Thyroid gland (tissue), 4 donors: Measurements from ENCODE around the gene PSTPIP1.

Source experiments
- POLR2A ChIP-seq, 2 donors: fragments of 450-650 bp; IDR thresholded peaks; one replicate each; pipeline ENCODE4 v1.6.1; 2017; ENCODE audit warnings: antibody characterized with exemption in 2 of 2, mild to moderate bottlenecking in 2 of 2, moderate library complexity in 1 of 2
- TF ChIP-seq, protein P1 (sequence below), 6 experiments: fragments of 200-600 bp in 3 of 6; fragments of 450-650 bp in 3 of 6; sonication (generic) in 3 of 6; IDR thresholded peaks; one replicate each; pipeline ENCODE4 v1.5.1; 2016 to 2019; ENCODE audit warnings: antibody characterized with exemption in 6 of 6, mild to moderate bottlenecking in 2 of 6, inconsistent platforms in 1 of 6, moderate library complexity in 1 of 6

GRCh38 chr15:76973362-76973743, 21.6 kb upstream of the PSTPIP1 start:
- TF ChIP-seq, protein P1, sequence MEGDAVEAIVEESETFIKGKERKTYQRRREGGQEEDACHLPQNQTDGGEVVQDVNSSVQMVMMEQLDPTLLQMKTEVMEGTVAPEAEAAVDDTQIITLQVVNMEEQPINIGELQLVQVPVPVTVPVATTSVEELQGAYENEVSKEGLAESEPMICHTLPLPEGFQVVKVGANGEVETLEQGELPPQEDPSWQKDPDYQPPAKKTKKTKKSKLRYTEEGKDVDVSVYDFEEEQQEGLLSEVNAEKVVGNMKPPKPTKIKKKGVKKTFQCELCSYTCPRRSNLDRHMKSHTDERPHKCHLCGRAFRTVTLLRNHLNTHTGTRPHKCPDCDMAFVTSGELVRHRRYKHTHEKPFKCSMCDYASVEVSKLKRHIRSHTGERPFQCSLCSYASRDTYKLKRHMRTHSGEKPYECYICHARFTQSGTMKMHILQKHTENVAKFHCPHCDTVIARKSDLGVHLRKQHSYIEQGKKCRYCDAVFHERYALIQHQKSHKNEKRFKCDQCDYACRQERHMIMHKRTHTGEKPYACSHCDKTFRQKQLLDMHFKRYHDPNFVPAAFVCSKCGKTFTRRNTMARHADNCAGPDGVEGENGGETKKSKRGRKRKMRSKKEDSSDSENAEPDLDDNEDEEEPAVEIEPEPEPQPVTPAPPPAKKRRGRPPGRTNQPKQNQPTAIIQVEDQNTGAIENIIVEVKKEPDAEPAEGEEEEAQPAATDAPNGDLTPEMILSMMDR (IDR thresholded peaks at IDR 0.05), result peak in 1 of 6 experiments; percentile 34
- TF ChIP-seq POLR2A (IDR thresholded peaks at IDR 0.05), result no peak
